ENCODE measurements around the gene SMC1A. TPM values are rescaled to one million over a fixed set of nuclear protein-coding genes. Genes with fewer than 3 reads are reported as not detected.
A peak's percentile ranks its signal among the peaks of the same experiment; 100 is the strongest.
"Not testable (repeated sequence)": the region's sequence is repeated elsewhere in the genome, so short reads cannot be mapped to it uniquely, and the experiment has no call there.

Gene SMC1A
- total RNA-seq, 1 donor from 2014 or later, result 55.6 TPM

DNA sequence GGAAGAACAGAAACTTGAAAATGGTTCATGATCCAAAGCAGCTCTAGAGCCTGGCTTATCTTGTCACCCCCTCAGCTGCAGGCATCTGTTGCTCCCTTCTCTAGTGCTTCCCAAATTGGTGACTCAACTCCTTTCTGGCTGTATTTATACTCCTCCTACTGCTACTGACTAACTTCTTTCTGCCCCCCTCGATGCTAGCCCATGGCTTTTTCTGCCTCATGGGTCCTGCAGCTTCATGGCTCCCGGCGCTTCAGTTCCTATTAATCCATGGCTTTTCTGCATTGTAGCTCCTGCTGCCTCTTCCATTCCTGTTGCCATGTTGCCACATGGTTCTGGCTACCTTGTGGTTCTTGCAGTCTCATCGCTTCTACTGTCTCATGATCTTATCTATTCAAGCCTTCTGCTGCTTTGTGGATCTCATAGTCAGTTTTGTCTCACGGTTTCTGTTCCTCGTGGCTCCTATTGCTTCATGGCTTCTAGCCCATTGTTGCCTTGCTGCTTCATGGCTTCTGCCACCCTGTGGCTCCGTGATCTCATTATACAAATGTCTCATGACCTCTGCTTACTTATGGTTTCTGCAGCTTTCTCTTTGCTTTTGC is 48.1 kb downstream of the SMC1A start:
- no peak for TF ChIP-seq CTCF (IDR thresholded peaks at IDR 0.05; ENCODE audit: unreplicated experiment)
- DNase-seq (ENCODE audit: low spot score), result no peak
- Mint-ChIP-seq H3K27me3 (ENCODE audit: unreplicated experiment) (peaks cover 2% of the 10 kb centered on the region), H3K4me1 (ENCODE audit: unreplicated experiment) (peaks cover 6% of the 10 kb centered on the region), H3K9me3 (ENCODE audit: unreplicated experiment) (no peaks in the 10 kb centered on the region), H3K4me3 (ENCODE audit: unreplicated experiment) (peak overlapping the region; percentile 39), H3K36me3 (ENCODE audit: low read depth, unreplicated experiment) (peaks cover 20% of the 10 kb centered on the region), H3K27ac (ENCODE audit: unreplicated experiment) (peak overlapping the region; percentile 31)

GRCh38 chrX:53373307-53373706 is 49.1 kb downstream of the SMC1A start:
- no peak for TF ChIP-seq CTCF (IDR thresholded peaks at IDR 0.05; ENCODE audit: unreplicated experiment)
- Mint-ChIP-seq H3K4me1 (ENCODE audit: unreplicated experiment) (peaks cover 6% of the 10 kb centered on the region), H3K27ac (ENCODE audit: unreplicated experiment) (no peak overlapping the region), H3K27me3 (ENCODE audit: unreplicated experiment) (peaks cover 2% of the 10 kb centered on the region), H3K36me3 (ENCODE audit: low read depth, unreplicated experiment) (peaks cover 17% of the 10 kb centered on the region), H3K9me3 (ENCODE audit: unreplicated experiment) (no peaks in the 10 kb centered on the region), H3K4me3 (ENCODE audit: unreplicated experiment) (no peak overlapping the region)
- no peak for DNase-seq (ENCODE audit: low spot score)

GRCh38 chrX:53366454-53366853 is 56.0 kb downstream of the SMC1A start:
- H3K4me3 Mint-ChIP-seq (ENCODE audit: unreplicated experiment); H3K27ac Mint-ChIP-seq (ENCODE audit: unreplicated experiment); H3K9me3 Mint-ChIP-seq (ENCODE audit: unreplicated experiment); H3K27me3 Mint-ChIP-seq (ENCODE audit: unreplicated experiment); H3K4me1 Mint-ChIP-seq (ENCODE audit: unreplicated experiment); DNase-seq (ENCODE audit: low spot score): not testable (repeated sequence)
- peaks cover 11% of the 10 kb centered on the region for H3K36me3 Mint-ChIP-seq (ENCODE audit: low read depth, unreplicated experiment)

DNA sequence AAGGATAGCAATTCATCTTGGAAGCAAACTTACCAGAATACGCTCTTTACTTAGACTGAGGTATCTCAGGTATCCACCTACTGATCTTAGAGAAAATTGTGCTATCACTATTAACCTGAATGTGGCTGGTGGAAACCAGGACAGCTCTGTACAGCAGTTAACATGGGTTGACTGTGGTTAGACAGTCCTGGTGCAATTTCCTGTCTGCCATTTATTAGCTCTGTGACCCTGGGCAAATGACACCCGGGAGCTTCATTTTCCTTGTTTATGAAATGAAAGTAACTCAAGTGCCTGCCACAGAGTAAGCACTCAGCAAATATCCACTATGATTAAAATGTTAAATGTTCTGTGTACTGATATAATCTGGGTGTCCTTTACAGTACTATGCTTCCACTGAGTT is 60.0 kb downstream of the SMC1A start:
- Mint-ChIP-seq H3K36me3 (ENCODE audit: low read depth, unreplicated experiment) (peaks cover 8% of the 10 kb centered on the region), H3K27ac (ENCODE audit: unreplicated experiment) (no peak overlapping the region), H3K4me1 (ENCODE audit: unreplicated experiment) (peaks cover 4% of the 10 kb centered on the region), H3K27me3 (ENCODE audit: unreplicated experiment) (no peaks in the 10 kb centered on the region), H3K4me3 (ENCODE audit: unreplicated experiment) (no peak overlapping the region), H3K9me3 (ENCODE audit: unreplicated experiment) (no peaks in the 10 kb centered on the region)
- DNase-seq (ENCODE audit: low spot score), result no peak
- TF ChIP-seq CTCF (IDR thresholded peaks at IDR 0.05; ENCODE audit: unreplicated experiment), result no peak

GRCh38 chrX:53357799-53358530 is 64.5 kb downstream of the SMC1A start:
- Mint-ChIP-seq H3K27me3 (ENCODE audit: unreplicated experiment) (no peaks in the 10 kb centered on the region), H3K27ac (ENCODE audit: unreplicated experiment) (peak overlapping the region; percentile 67), H3K4me3 (ENCODE audit: unreplicated experiment) (no peak overlapping the region)

More at GRCh38 chrX:53357799-53358530, 64.5 kb downstream of the SMC1A start:
- no peak for TF ChIP-seq CTCF (IDR thresholded peaks at IDR 0.05; ENCODE audit: unreplicated experiment)
- Mint-ChIP-seq H3K9me3 (ENCODE audit: unreplicated experiment) (peaks cover 4% of the 10 kb centered on the region), H3K36me3 (ENCODE audit: low read depth, unreplicated experiment) (no peaks in the 10 kb centered on the region), H3K4me1 (ENCODE audit: unreplicated experiment) (peaks cover 7% of the 10 kb centered on the region)
- DNase-seq (ENCODE audit: low spot score), result peak; percentile 10
